AG09309 (cell line): Measurements from ENCODE around the gene CD180.

Experiments used
- DNase-seq: peaks from one replicate; pipeline ENCODE4 v3.0.0-alpha.2; 2010; ENCODE audit warnings: low read depth
- H3K4me3 ChIP-seq: 2 replicates; pipeline ENCODE4 v1.5.1; 2011; ENCODE audit warnings: mild to moderate bottlenecking, low read depth, low read length, moderate library complexity; ENCODE audit not compliant: control insufficient read depth
- CTCF ChIP-seq: IDR thresholded peaks from 2 replicates; pipeline ENCODE4 v1.5.1; 2011; ENCODE audit warnings: mild to moderate bottlenecking, low read depth, low read length, inconsistent platforms; ENCODE audit not compliant: insufficient read depth, control insufficient read depth; ENCODE audit errors: missing control alignments

Gene CD180

GRCh38 chr5:67214707-67215447 lies 18.3 kb upstream of the CD180 start:
- DNase-seq = no peak
- no peak for TF ChIP-seq CTCF

DNA sequence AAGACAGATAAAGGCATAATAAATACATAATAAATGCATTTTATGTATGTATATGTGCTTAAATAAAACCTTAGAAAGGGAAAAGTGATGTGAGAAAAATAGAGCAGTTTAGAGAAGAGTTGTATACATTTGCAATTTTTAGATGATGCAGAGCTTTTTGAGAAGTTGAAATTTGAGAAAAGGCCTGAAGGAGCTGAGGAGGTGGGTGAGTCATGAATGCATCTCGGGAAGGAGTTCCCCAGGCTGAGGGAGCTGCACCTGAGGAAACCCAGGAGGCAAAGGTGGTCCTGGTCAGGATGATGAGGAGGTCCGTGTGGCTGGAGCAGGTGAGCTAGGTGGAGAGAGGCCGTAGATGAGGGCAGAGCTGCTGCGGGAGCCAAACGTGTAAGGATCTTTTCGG lies 17.4 kb upstream of the CD180 start:
- no peak for DNase-seq
- H3K4me3 ChIP-seq = no peak overlapping the region
- no peak for TF ChIP-seq CTCF

More at GRCh38 chr5:67214707-67215447, 18.3 kb upstream of the CD180 start:
- H3K4me3 ChIP-seq = no peak overlapping the region

DNA sequence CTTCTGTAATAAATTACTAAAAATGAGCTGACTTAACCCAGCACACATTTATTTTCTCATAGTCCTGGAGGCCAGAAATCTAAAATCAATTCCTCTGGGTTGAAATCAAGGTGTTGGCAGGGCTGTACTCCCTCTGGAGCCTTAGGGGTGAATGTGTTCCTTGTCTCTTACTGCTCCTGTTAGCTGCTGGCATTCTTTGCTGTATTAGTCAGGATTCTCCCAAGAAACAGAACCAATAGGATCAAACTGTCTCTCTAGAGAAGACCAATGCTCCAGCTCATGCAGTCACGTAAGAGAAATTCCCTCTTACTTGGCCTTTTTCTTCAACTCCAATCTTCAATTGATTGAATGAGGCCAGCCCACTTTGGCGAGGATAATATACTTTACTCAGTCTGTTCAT lies 15.3 kb upstream of the CD180 start:
- DNase-seq = peak; percentile 50
- no peak overlapping the region for H3K4me3 ChIP-seq
- TF ChIP-seq CTCF = no peak

DNA sequence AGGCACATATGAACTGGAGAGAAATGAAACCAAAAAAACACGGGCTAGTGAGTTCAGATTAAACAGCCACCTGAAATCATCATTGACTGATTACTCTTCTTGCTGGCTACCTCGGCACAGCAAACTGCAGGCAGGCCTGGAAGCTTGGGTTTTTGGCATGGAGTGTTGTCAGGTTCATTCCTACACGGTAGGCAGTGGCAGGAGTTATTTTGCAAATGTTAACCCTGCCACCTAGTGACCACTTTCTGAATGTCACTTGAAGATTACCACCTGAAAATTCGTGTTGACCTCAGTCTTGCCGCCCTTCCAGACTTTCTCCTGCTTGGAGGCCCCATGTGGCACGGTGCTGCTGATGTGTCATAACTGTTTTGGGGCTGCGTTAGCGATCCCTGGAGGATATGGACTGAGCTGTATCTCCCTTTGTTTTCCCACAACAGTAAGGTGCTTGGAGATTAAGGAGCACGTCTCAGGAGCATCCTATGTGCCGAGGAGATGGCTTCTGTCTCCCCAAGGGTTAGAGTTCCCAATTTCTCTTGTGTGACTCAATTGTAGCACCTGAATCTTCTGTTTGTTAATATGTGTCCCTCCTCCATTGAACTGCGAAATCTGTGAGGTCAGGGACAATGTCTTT lies 12.7 kb upstream of the CD180 start:
- peak; percentile 75 for TF ChIP-seq CTCF
- peak; percentile 32 for DNase-seq
- H3K4me3 ChIP-seq = no peak overlapping the region

DNA sequence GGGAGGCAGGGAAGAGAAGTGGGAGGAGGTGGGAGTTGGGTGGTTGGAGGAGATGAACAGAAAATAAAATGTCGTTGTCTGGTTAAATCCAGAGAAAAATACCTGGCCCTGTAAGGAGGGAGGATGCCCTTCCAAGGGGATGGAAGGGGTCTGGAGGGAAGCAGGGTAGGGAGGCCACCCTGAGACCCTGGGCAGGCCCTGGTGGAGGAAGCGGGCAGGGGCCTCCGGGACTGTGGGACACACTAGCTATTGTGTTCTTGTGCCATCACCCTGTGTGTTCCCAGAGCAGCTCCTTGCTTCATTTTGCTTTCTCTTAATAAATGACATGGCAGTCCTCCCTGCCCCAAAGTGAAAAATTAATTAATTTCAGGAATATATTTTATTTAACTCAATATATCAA lies 11.8 kb upstream of the CD180 start:
- DNase-seq = no peak
- H3K4me3 ChIP-seq = no peak overlapping the region
- TF ChIP-seq CTCF = no peak

GRCh38 chr5:67206929-67207328 lies 10.3 kb upstream of the CD180 start:
- DNase-seq = no peak

More at GRCh38 chr5:67206929-67207328, 10.3 kb upstream of the CD180 start:
- TF ChIP-seq CTCF = no peak
- H3K4me3 ChIP-seq = no peak overlapping the region
